Activated gamma-delta T cell treated with Interleukin-2 at 50 U/mL for 16 hours (primary cell): ENCODE data around the gene NDUFC1.
"Not testable (repeated sequence)": the region's sequence is repeated elsewhere in the genome, so short reads cannot be mapped to it uniquely, and the experiment has no call there.

ENCODE experiments used
- DNase-seq: peaks from one replicate; pipeline ENCODE4 v3.0.0-alpha.2; 2020

Gene NDUFC1

DNA sequence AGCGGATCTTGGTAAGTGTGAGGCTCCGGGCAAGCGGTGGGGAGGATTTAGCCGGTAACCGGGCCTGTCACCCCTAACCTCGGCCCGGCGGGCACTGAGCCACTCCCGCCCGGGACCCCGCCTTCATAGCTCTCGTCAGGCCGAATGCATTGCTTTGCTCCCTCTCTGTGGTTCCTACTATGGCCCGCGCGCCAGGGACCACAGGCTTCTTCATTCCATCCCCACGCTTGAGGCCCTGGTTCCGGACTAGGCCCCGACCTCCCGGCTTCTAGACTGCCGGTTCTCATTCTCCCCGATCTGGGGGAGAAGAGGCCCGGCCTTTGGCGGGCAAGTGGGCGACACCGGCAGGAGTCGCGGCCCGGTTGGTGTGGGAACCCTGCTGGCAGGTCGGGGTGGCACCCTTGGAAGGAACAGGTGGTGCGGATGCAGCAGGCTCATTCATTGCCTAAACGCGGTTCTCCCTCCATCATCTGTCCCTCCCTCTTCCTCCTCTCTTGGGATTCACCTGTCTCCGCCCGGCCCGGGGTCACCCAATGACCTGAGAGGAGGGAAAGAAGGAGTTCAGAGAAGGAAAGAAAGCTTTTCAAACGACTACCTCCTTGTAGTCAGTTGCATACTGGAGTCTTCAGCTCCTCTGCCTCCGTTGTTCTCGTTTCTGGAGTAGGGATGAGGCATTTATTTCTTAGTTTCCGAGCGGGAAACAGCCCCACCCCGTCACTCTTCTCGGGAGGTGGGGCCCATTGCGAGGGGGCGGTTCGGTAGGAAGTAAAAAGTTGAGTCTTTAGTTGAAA, at the start of gene NDUFC1:
Gene NDUFC1 (minus strand): TSS at position 657 of the 791 bp plus-strand sequence. CDS start 6,679 bp downstream, outside the sequence.
- peak; percentile 57 for DNase-seq

DNA sequence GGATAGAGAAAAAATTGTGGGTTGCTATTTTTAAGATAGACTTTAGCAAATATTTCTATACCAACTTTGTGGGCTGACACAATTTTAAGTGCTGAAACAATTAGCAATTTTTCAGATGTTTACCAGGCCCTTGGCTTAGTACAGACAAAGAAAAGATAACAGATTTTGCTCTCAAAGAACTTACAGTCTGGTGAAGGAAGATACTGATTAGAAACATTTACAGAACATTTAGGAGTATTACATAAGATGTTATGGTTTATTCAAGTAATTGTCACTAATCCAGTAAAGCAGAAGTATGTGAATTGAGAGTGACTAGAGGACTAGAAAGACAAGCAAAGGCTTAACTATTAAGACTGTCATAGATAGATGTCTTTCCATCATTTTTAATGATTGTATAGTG, 35.3 kb upstream of the NDUFC1 start:
- no peak for DNase-seq

DNA sequence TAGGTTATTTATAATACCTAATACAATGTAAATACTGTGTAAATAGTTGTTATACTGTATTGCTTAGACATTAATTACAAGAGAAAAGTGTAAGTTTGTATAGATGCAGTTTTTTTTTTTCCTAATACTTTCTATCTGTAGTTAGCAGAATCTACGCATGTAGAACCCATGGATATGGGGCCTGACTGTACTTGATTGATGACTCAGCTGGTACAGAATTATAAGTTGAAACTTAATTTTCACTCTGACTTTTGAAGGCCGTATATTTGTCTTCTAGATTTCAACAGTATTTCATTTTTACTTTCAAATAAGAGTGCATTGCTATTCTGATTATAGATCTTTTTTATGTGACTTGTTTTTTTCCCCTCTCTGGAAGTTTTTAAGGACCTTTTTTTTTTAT, 30.8 kb upstream of the NDUFC1 start:
- no peak for DNase-seq

DNA sequence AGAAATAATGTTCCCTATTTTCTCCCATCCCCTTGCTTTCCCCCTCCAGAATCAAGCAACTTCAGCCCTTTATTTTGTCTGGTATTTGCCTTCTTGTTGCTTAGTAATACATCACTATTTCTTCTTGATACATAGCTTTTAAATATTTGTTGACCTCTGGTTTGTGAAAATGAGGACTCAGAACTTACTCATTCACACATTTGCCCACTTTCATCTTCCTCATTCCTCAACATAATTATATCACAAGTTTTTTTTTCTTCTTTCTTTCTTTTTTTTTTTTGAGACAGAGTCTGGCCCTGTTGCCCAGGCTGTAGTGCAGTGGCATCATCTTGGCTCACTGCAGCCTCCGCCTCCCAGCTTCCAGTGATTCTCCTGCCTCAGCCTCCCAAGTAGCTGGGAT, 28.9 kb upstream of the NDUFC1 start:
- no peak for DNase-seq

DNA sequence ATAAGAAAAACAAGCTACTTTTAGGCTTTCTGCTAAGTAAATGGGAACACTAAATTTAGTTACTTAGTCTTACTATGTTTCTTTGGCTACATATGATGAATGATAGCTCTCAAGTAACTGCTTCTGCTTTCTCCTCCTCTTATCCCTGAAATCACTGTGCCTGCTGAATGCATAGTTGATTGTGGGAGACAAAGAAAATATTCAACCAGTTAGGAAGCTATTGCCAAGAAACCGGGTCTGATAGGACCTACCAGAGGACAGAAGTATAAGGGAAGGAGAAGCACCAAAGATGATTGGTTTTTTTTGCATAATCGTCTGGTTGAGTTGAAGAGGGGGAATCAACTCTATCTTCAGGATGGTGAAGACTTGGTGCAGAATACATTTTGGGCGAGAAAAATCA, 28.0 kb upstream of the NDUFC1 start:
- DNase-seq = no peak

DNA sequence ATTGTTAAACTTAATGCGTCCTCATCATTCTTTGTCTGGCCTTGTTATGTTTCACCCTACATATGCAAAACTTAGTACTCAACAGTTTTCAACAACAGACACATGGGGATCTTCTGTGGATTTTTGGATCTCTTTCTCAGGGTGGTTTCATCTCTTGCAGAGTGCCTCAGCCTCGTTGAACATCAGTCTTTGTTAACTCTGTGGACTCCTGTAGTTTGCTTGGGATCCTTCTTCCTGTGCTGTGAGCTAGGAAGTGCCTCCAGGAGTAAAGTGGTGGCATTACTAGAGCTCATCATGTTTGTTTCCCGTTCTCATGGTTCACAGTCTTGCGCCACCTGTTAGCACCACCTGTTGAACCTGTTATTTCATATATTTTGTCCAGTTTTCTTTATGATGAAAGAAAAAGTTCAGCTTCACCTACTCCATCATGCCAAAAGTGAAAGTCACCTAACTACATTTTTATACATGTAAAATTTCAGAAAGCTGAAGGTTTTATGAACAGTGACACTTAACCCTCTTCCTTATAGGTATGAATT, 27.5 kb upstream of the NDUFC1 start:
- DNase-seq = no peak

DNA sequence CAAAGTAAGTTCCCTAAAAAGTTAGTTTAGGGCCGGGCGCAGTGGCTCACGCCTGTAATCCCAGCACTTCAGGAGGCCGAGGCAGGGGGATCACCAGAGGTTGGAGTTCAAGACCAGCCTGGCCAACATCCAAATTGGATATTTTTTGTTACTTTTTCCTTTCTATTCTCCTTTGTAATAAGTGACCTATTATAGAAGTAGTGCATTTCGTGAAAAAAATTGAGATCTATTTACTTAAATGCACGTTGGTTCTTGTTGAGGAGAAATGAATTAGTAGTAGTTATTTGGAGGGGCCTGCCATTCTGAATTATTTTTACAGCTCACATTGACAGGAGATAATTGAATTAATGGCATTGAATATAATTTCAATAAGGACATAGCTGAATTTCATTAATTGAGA, 22.3 kb upstream of the NDUFC1 start:
- DNase-seq = no peak

DNA sequence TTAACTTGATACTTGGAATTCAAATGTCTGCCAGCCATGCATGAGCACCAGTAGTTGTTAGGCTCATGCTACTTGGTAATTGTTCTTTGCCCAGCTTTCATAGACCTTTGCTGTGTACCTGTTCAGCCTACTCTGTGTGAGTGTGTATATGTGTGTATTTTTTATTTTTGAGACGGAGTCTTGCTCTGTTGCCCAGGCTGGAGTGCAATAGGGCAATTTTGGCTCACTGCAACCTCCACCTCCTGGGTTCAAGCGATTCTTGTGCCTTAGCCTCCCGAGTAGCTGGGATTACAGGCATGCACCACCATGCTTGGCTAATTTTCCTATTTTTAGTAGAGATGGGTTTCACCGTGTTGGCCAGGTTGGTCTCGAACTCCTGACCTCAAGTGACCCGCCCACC, 20.3 kb upstream of the NDUFC1 start:
- not testable (repeated sequence) for DNase-seq

DNA sequence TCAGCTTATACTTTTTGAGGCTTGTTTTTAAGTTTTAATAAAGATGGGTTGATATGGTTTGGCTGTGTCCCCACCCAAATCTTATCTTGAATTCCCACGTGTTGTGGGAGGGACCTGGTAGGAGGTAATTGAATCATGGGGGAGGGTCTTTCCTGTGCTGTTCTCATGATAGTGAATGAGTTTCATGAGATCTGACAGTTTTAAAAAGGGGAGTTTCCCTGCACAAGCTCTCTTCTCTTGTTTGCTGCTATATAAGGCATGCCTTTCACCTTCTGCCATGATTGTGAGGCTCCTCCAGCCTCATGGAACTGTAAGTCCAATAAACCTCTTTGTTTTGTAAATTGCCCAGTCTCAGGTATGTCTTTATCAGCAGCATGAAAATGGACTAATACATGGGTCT, 19.8 kb upstream of the NDUFC1 start:
- not testable (repeated sequence) for DNase-seq

DNA sequence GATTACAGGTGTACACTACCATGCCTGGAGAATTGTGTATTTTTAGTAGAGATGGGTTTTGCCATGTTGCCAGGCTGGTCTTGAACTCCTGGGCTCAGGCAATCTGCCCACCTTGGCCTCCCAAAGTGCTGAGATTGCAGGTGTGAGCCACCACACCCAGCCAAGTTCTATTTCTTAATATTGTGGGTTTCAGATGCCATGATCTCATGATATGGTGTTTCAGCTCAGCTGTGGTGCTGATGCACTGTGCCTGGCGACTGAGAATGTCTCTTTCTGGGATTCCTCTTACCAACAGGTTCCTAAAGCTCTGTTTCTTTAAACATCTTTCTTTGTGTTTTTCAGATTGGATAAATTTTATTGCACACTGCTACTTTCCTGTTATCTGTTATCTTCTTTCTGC, 17.3 kb upstream of the NDUFC1 start:
- no peak for DNase-seq

DNA sequence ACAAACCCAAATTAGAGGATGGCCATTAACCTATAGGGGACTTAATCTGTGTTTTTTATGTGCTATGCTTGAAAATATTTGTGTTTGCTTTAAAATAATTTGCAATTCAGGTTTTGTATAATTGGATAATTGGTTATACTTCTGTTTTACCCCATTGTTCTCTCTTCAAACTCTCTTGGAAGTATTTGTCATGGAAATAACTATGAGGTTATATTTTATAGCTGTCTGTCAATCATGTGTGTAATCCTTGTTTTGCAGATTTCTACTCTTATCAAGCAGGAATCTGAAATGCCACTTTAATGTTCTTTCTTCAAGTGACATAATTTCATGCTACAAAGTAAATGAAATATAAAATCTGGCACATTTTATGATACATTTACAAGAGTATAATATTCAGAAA, 15.4 kb upstream of the NDUFC1 start:
- DNase-seq = no peak

DNA sequence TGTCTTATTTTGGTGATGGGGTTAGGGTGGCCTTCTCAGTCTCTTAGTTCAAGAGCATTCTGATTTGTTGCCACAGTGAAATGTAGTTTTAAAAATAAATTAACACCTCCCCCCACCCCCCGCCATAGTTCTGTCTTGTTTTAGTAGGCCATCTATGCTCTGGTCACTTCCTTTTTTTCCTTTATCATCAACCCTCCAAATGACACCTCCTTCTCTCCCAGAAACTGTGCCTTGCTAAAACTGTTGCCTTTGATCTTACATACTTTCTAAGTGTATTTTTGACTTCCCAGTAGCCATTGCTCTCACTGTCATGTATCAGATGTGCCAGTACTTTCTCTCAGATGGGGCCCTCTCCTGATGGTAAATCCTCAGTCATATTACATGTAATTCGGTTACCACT, 14.5 kb upstream of the NDUFC1 start:
- no peak for DNase-seq

DNA sequence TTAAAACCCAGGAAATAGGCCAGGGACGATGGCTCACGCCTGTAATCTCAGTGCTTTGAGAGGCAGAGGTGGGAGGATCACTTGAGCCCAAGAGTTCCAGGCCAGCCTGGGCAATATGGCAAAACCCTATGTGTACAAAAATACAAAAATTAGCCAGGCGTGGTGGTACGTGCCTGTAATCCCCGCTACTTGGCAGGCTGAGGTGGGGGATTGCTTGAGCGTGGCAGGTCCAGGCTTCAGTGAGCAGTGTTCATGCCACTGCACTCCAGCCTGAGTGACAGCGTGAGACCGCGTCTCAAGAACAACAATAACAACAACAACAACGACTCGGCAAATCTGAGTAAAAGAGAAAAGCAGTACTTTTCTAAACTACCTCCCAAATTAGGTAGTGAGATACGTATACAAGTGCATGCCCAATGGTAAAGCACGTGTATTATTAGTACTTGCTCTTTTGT, 13.0 kb upstream of the NDUFC1 start:
- DNase-seq = no peak

DNA sequence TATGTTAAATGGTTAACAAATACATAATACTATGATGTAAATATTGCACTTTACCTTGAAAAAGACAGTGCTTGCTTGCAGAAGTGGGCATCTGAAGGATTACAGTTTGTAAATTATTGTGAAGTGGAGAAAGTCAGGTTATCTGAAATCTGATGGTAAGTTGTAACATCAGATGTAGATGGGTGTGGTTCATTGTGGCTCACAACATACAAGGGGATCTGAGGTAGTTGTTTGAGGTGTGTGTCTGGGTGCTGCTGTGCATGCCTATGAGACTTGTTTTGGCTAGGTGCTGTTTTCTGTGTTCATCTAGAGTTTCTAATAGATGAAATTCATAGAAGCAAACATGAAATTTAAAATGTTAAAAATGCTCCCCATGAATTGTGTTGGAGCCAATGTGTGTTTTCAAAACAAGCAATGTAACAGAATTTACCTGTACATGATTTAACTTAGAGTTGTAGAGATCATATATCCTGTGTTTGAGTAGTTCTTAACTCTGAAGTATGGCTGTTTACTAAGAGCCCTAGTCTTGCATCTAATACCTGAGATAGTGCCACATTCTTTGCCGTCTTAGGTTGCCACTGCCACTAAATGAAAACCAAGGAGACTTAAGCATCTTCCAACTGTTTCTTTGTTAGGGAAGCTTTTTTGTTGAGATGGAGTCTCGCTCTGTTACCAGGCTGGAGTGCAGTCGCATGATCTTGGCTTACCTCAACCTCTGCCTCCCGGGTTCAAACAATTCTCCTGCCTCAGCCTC, 11.9 kb upstream of the NDUFC1 start:
- no peak for DNase-seq

DNA sequence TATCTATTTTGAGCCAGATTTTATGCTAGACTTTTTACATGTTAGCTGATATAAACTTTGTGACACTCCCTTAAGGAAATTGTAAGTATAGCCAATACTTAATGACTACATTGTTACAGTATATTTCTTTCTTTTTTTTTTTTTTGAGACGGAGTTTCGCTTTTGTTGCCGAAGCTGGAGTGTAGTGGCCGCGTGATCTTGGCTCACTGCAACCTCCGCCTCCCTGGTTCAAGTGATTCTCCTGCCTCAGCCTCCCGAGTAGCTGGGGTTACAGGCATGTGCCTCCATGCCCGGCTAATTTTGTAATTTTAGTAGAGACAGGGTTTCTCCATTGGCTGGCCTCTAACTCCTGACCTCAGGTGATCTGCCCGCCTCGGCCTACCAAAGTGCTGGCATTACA, 11.1 kb upstream of the NDUFC1 start:
- not testable (repeated sequence) for DNase-seq

DNA sequence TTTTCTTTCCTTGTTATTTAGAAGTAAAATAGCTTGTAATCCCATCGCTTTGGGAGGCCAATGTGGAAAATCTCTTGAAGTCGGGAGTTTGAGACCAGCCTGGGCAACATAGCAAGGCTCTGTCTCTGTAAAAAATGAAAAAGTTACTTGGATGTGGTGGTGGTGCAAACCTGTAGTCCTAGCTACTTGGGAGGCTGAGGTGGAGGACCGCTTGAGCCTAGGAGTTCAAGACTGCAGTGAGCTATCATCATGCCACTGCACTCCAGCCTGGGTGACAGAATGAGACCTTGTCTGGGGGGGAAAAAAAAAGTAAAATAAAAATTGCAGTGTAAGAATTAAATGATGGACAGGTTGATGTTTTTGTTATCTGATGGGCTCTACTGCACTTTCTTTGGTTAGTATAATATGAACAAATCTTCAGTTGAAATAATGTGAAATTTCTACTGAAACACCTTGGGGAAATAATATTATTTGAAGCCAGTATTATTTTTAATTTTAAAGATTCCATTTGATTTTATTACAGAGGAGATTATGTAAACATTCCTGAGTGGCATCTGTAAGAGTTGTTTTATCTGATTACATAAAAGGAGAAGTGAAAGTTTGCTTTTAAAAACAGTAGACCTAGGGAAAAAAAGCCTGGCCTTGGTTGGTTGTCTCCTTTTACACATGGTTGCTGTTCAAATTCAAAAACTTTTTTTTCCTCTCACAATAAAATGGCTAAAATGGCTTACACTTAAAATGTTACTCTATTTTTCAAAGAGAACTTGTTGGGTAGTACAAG, 10.5 kb upstream of the NDUFC1 start:
- no peak for DNase-seq

DNA sequence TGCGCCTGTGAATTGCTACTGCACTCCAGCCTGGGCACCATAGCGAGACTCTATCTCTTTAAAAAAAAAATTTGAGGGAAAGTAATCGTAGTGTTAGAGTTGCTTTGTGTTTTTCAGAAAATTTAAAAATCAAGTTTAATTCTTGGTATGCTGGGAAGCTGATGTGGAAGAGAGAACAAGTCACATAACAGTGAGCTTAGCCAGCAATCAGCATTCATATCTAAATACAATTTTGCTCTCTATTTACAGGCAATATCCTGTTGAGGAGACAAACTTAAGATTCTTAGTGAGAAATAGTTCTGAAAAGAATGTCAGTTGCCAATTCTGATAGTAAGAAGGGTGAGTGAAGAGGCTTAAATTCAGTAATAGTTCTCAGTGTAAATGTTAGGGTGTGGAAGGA, 9.6 kb upstream of the NDUFC1 start:
- no peak for DNase-seq

DNA sequence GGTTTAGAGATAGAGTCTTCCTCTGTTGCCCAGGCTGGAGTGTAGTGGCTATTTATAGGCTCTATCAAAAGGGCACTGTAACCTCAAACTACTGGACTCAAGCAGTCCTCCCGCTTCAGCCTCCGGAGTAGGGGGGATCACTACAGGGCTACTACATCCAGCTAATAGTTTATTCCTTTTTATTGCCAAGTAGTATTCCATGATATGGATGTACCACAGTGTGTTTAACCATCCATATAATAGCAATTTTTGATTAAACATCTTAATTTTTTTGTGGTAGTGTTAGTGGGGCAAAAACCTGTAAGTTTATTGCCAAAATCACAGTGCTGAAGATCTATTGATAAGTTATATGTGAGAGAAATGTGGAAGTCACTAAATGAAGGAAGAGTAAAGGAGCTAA, 2.6 kb upstream of the NDUFC1 start:
- DNase-seq = no peak

DNA sequence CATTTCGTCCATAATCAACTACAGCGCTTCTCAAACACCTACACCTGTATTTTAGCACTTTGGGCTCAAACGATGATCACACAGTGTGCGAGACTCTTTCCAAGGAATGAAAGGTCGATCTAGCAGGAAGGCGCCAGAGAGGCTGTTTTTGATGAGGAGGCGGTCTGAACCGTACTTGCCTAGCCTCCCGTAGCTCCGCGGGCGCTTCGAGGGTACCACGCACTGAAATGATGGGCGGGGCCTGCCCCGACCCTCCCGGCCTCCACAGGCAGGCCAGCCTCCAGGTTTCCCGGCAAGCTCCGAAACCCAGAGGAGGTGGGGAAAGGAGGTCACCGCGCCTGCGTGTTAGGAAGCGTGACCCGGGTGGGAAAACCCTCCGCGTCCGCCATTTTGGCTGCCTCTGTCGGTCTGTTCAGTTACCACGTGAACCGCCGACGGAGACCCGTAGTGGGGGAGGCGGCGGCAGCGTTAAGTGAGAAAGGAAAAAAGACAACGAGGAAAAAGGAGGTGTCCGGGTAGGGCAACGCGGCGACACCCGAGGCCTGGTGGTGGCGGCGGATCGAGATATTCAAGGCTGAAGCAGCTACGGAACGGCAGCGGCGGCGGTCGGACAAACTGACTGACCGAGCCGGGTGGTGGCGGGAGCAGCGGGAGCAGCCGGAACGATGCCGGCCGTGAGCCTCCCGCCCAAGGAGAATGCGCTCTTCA, 1.0 kb downstream of the NDUFC1 start, which contains the start of gene NAA15:
Gene NAA15 (plus strand): TSS at position 393 of the 708 bp plus-strand sequence. CDS start 273 bp downstream, at position 666.
- peak; percentile 95 for DNase-seq

DNA sequence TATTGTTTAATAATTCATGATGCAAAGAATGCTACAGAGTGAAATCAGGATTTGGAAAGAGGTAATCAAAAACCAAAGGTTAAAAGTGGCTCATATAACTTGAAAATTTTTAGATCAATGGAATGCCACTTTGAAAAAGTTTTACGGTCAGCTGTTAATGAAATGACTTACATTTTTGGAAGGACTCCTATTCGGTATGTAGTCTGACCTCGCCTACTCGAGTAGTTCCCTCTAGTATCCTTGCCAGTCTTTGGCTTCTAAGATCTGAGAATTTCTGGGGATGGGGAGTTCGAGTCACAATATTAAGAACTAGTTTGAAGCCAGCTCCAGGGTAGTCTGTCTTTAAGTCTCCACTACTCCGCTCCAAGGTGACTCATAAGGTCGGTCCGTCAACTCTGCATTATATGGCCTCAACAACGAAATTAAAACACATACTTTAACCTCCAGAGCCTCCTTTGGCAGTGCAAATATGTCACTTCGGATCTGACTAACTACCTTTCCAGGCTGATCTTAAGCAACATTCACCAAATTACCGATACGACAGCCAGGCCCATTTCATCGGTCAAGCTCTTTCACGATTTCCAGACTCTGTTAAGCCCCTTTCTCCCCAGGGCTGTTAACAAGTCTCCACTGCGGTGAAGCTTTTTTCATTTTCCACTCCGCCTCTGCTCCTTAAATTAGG, 1.7 kb downstream of the NDUFC1 start:
- peak; percentile 5 for DNase-seq

DNA sequence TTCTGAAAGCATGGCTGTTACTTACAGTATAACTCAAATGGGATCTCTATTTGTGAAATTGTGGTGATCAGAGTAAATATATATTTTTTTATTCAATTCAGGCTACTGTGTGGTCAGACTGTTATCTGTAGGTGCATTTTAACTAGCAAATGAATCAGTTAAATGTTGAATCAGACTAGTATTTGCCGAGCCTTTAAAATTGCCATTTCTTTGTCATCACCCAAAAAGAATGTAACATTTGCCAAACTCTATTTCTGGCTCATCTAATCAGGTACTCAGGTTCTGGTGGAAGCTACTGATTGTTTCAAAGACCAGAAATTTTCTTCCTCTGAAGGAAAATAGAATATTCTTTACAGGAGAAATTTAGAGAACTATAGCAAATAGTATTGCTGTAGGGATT, 2.7 kb downstream of the NDUFC1 start:
- no peak for DNase-seq

DNA sequence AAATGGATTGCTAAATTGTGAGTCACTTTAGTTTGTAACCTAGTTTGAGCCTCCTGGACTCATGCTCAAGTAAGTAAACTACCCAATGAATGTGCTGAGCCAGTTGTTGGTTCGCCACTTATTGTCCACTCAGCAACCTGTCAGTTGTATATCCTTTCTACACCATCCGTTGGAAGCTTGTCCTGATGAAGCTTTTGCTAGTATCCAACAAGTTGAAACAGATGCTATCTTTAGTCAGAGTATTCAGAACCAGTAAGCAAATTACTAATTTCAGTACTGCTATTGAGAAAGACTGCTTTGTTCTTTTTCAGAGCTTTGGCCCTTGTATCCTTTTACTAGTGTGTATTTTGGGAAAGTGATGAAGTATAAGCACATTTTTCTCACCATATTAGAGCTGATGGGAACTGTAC, 5.3 kb downstream of the NDUFC1 start:
- no peak for DNase-seq
